GM13976 (cell line): ENCODE results near the gene EML6.
A peak's percentile ranks its signal among the peaks of the same experiment; 100 is the strongest.
"Not testable (repeated sequence)": the region's sequence is repeated elsewhere in the genome, so short reads cannot be mapped to it uniquely, and the experiment has no call there.

ENCODE experiments used
- DNase-seq: peaks from one replicate; pipeline ENCODE4 v3.0.0; 2012; ENCODE audit warnings: low spot score
- in situ Hi-C: fragments of 300-500 bp; cut with MboI; formaldehyde crosslinking; loops from one replicate; pipeline ENCODE4 v1.12.0; 2022; ENCODE audit warnings: low sequenced_read_pairs, mixed read lengths, inconsistent platforms; ENCODE audit not compliant: unreplicated experiment
- TF ChIP-seq, protein P1 (sequence below): IDR thresholded peaks from 2 replicates; pipeline ENCODE4 v1.5.1; 2012; ENCODE audit warnings: borderline replicate concordance, mild to moderate bottlenecking; ENCODE audit not compliant: insufficient read depth; ENCODE audit errors: extremely low read depth, missing control alignments, control extremely low read depth

EML6 gene

DNA sequence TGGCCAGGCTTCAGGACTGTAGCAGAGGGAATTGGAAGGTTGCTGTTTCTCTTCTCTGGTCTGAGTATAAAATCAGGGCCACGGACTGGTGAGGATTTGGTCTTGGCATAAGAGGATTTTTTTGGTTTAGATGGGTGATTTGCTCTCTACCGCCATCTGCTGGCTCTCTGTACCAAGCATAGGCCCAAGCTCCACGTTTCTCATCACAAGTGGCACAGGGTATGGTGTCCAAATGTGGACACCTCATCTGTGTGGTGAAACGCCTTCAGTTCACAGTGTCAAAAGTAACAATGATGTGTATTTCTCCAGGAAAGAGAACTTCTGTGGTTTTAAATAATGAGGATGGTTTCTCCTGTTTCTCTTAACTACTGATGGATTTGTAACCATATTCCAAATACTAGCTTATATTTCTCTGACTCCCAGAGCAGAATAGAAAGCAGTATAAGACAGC, 115.1 kb downstream of the EML6 start:
- DNase-seq: peak; percentile 60
- in situ Hi-C loops: no loop called here
- TF ChIP-seq, protein P1, sequence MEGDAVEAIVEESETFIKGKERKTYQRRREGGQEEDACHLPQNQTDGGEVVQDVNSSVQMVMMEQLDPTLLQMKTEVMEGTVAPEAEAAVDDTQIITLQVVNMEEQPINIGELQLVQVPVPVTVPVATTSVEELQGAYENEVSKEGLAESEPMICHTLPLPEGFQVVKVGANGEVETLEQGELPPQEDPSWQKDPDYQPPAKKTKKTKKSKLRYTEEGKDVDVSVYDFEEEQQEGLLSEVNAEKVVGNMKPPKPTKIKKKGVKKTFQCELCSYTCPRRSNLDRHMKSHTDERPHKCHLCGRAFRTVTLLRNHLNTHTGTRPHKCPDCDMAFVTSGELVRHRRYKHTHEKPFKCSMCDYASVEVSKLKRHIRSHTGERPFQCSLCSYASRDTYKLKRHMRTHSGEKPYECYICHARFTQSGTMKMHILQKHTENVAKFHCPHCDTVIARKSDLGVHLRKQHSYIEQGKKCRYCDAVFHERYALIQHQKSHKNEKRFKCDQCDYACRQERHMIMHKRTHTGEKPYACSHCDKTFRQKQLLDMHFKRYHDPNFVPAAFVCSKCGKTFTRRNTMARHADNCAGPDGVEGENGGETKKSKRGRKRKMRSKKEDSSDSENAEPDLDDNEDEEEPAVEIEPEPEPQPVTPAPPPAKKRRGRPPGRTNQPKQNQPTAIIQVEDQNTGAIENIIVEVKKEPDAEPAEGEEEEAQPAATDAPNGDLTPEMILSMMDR: peak; percentile 90

DNA sequence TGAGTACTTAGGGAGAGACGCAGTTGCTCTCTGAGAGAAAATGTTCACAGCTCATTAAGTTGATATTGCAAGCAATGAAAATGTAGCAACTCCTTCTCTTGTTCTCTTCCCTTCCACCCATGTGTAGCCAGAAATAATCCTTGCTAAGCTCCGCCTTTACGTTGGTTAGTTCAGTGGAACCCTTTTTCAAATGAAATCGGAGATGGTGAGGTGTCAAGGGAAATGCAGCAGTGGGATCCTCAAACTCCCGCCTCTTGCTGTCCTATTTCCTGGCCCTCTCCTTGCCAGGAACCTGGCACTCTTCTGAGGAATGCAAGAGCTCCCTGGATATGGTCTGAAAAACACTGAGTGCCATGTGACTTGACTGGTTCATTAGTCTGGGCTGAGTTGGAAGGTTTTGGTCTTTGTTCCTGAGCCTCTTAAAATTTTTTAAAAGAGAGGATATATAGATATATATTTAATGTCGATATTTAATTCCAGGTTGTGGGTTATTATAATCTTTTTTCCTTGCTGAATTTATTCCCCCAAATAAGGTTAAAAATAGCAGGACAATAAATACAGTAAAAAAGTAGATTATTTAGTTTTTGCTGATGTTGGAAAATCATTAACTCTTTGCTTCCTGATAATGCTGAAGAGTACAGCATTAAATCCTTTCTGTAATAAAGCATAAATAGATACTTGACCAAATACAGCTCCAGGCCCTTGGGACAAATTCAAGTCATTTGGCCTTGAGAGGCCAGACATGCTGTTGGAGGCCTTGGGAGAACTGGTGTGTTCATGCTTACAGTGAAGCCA, 116.2 kb downstream of the EML6 start:
- TF ChIP-seq, protein P1: no peak
- in situ Hi-C loops: no loop called here
- DNase-seq: no peak

DNA sequence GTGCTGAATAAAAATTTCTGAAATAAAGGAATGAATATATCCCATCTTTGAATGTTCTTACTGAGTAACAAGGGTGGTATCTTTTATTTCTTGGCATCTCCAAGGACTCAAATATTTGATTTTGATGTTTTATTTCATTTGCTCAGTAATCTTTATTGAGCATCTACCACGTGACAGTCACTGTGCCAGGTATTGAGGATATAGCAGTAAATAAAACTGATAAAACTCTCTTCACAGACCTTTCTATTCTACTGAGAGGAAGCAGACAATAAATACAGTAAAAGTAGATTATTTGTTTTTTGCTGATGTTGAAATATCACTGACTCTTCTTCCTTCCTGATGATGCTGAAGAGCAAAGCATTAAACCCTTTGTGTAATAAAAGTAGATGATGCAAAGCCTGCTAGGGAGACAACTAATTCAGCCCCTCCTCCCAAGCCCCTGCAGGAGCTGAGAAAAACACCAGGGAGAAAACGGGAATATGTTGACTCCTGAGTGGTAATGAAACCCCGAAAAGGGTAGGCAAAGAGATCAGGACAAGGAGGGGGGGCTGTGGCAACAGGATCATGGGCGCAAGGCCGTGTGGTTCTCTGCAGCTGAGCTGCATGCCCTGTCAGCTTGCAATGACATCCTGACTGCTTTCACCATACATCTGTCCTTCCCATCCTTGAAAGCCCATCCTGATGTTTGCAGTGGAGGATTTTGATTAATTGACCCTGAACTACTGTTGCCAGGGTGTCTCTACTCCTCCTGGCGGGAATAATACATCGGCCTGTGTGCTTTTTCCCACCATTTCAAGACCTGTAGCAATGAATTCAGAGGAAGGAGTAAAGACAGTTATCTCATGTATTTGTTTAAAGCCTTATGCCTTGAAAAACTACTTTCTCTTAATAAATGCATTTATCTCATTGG, 117.4 kb downstream of the EML6 start:
- TF ChIP-seq, protein P1: no peak
- no peak for DNase-seq
- in situ Hi-C loops: no loop called here

DNA sequence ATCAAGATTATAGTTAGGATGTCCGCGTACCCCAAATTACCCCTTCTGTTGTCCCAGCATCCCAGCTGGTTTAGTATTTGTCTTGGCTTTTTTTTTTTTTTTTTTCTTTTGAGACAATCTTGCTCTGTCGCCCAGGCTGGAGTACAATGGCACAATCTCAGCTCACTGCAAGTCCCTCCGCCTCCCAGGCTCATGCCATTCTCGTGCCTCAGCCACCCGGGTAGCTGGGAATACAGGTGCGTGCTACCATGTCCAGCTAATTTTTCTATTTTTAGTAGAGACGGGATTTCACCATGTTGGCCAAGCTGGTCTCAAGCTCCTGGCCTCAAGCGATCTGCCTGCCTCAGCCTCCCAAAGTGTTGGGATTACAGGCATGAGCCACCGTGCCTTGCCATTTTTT, 118.0 kb downstream of the EML6 start:
- in situ Hi-C loops, DNase-seq: not testable (repeated sequence)

DNA sequence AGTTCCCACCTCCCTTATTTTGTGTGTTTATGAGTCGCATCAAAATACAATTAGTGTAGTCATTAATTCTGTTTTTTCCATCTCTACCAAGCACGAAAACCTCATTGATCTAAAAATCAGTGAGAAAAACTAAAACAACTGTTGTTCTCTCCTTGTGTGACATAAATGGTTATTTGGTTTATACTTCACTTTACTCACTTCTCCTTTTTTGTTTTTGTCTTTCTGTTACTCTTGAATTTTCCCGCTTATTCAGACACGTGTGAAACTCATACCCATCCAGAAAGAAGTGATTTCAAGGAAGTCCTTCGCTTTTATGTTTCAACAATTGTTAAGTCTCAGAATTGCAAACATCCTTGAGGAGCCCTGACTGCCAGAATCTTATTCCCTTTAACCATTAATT, 121.6 kb downstream of the EML6 start:
- peak; percentile 18 for DNase-seq
- TF ChIP-seq, protein P1: no peak
- in situ Hi-C loops: no loop called here

DNA sequence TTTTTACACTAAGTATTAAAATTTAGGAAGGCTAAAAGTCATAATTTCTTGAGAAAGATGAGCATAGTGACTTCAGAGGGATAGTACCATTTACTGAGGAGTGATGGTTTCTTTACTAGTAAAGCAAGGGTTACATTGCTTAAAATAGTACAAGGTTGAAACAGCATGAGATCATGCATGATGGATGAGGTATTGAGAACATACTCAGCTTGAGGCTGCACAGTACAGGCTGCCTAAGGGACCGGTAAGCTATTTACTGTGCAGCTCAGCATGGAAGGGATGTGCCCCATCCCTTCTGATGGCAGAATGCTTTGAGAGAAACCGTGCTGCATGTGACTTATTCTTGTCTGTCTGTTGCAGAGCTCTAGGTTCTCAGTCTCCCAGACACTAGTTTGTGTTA, 122.1 kb downstream of the EML6 start:
- DNase-seq: peak; percentile 49
- in situ Hi-C loops: no loop called here
- TF ChIP-seq, protein P1: no peak
